CD8-positive, alpha-beta memory T cell (primary cell): ENCODE results near the gene EEFSEC. TPM values are rescaled to one million over a fixed set of nuclear protein-coding genes. Genes with fewer than 3 reads are reported as not detected.

ENCODE experiments used
- CTCF ChIA-PET: fragments of 350-600 bp; sonication (Branson Sonifier 250); formaldehyde crosslinking; loops from one replicate; lab custom pipeline; 2021; ENCODE audit warnings: antibody characterized with exemption; lab: Charles Lee
- POLR2A ChIA-PET: fragments of 350-600 bp; sonication (Branson Sonifier 250); formaldehyde crosslinking; loops from one replicate; lab custom pipeline; 2021; ENCODE audit warnings: antibody characterized with exemption; lab: Charles Lee
- DNase-seq, 5 donors: peaks; one replicate each; pipeline versions ENCODE4 v3.0.0 to v3.0.0-alpha.2; 2020 to 2022; ENCODE audit warnings: mixed read lengths in 1 of 5
- H3K27ac ChIP-seq: one replicate; pipeline ENCODE4 v1.7.0; 2013; ENCODE audit warnings: low read depth, mild to moderate bottlenecking, low read length, moderate library complexity
- H3K27me3 ChIP-seq: 2 replicates; pipeline ENCODE4 v1.7.0; 2013; ENCODE audit warnings: low read length, mild to moderate bottlenecking; ENCODE audit not compliant: insufficient read depth, poor library complexity, severe bottlenecking
- H3K36me3 ChIP-seq: 2 replicates; pipeline ENCODE4 v1.7.0; 2013; ENCODE audit warnings: mild to moderate bottlenecking, low read length, moderate library complexity; ENCODE audit not compliant: insufficient read depth
- H3K4me1 ChIP-seq: 2 replicates; pipeline ENCODE4 v1.7.0; 2013; ENCODE audit warnings: mild to moderate bottlenecking, low read length, moderate library complexity; ENCODE audit not compliant: insufficient read depth
- H3K4me3 ChIP-seq: 2 replicates; pipeline ENCODE4 v1.7.0; 2013; ENCODE audit warnings: mild to moderate bottlenecking, low read length
- H3K9me3 ChIP-seq: 2 replicates; pipeline ENCODE4 v1.7.0; 2013; ENCODE audit warnings: mild to moderate bottlenecking, low read length
- H3K27ac Mint-ChIP-seq, 8 donors: one replicate each; pipeline ENCODE4 v1.8.0; 2020 to 2021; ENCODE audit warnings: mixed read lengths in 8 of 8, mild to moderate bottlenecking in 6 of 8, inconsistent platforms in 3 of 8, moderate library complexity in 3 of 8
- H3K27me3 Mint-ChIP-seq, 2 donors: one replicate each; pipeline ENCODE4 v1.8.0; 2020 to 2021; ENCODE audit warnings: mixed read lengths in 2 of 2, mild to moderate bottlenecking in 1 of 2, moderate library complexity in 1 of 2
- H3K36me3 Mint-ChIP-seq, 3 donors: one replicate each; pipeline ENCODE4 v1.8.0; 2020 to 2021; ENCODE audit warnings: mixed read lengths in 3 of 3, inconsistent platforms in 1 of 3, mild to moderate bottlenecking in 1 of 3
- H3K4me1 Mint-ChIP-seq, 3 donors: one replicate each; pipeline ENCODE4 v1.8.0; 2020 to 2021; ENCODE audit warnings: mixed read lengths in 3 of 3, inconsistent platforms in 1 of 3, mild to moderate bottlenecking in 1 of 3
- H3K4me3 Mint-ChIP-seq, 7 donors: one replicate each; pipeline ENCODE4 v1.8.0; 2020 to 2021; ENCODE audit warnings: mixed read lengths in 7 of 7, mild to moderate bottlenecking in 6 of 7, moderate library complexity in 4 of 7, inconsistent platforms in 2 of 7
- H3K9me3 Mint-ChIP-seq, 5 donors: one replicate each; pipeline ENCODE4 v1.8.0; 2020 to 2022; ENCODE audit warnings: mixed read lengths in 5 of 5, mild to moderate bottlenecking in 3 of 5, moderate library complexity in 2 of 5, inconsistent platforms in 1 of 5
- polyA plus RNA-seq: library from polyadenylated mRNA; unstranded; fragments of 300-500 nt; fragmentation: Illumina TruSeq; gene quantifications from one replicate; pipeline ENCODE4 v1.2.3, GENCODE V29; 2021
- total RNA-seq, 2 experiments: library from RNA; stranded (reverse); gene quantifications; one replicate each; pipeline ENCODE4 v1.2.3, GENCODE V29; 2021

EEFSEC gene
- total and polyA plus RNA-seq, 3 experiments from 2014 or later: 20.4 to 28.6 (median 21.8) TPM

DNA sequence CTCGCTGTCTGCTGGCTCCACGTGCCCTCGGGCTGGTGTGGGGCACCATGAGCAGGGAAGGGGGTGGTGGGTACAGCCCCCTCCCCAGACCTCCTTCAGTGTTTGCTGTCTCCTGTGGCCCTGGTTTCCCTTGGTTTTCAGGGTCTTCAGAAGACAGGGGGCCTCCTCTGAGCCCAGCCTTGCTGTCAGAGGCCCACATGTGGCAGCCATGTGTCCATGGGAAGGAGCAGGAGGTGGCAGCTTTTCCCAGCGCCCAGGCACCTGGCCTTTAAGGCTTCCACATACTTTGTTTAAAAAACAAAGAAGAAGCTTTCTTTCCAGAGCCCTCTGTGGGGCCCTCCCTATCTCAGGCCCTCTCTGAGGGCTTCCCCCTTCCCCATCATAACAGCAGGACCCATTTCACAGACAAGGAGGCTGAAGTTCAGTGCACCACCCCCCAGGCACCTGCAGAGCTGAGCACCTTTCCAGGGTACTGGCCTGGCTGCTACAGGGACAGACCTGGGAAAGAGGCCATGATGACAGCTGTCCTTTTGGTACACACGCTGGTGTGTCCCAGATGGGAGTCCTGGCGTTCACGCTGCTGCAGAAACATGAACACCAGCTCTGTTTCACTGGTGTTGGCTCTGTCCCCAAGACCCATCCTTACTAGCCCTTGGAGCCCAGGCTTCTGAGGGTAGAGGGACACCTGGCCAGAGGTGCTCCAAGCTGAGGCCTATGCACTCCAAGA is 239.7 kb downstream of the EEFSEC start:
- DNase-seq: no peak
- Histone ChIP-seq H3K36me3 (no peaks in the 10 kb centered on the region), H3K4me3 (no peak overlapping the region), H3K4me1 (no peaks in the 10 kb centered on the region), H3K27me3 (no peaks in the 10 kb centered on the region), H3K9me3 (no peaks in the 10 kb centered on the region), H3K27ac (no peak overlapping the region)
- ChIA-PET POLR2A (no interaction called here), CTCF (no interaction called here)
- no peaks in the 10 kb centered on the region for H3K27me3 Mint-ChIP-seq
- H3K4me1 Mint-ChIP-seq: peaks cover 0 to 2% (median 0%) of the 10 kb centered on the region in 3 donors
- peaks cover 0 to 13% (median 1%) of the 10 kb centered on the region in 3 donors for H3K36me3 Mint-ChIP-seq
- H3K4me3 Mint-ChIP-seq: no peak overlapping the region
- no peaks in the 10 kb centered on the region for H3K9me3 Mint-ChIP-seq
- no peak overlapping the region for H3K27ac Mint-ChIP-seq

DNA sequence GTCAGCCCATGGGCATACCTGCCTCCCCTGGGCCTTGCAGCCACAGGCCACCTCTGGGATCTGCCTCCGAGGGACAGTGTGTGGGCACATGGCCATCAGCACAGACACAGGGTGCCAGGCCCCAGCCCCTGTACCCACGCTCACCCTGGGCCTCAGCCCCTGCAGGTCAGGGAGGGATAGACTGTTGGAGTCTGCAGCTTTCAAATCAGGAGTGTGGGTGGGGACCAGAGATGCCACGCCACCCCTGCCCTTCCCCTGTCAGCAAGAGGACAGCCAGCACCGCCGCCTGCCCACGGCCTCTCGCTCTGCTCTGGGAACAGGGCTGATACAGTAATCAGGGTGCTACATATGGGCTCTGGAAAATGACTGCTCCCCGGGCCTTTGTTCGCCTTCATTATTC is 240.8 kb downstream of the EEFSEC start:
- H3K36me3 Mint-ChIP-seq: peaks cover 0 to 8% (median 0%) of the 10 kb centered on the region in 3 donors
- POLR2A ChIA-PET: no interaction called here

DNA sequence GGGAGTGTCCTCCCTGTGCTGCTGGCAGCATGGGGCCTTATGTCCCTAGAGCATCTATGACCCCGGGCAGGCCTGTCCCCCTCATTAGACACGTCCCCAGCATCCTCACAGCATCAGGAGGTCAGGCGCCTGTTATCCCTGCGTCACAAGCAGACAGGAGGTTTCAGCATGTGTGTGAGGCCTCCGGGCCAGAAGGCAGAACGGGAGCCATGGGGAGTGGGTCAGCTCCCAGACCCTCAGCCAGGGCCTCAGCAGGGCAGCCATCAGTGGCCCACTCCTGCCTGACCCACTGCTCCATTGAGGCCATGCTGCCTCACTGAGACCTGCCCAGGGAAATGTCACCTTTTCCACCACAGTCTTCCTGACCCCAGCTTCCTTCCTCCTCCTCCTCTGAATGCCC is 241.8 kb downstream of the EEFSEC start:
- CTCF ChIA-PET: no interaction called here
- H3K27ac Mint-ChIP-seq: peak overlapping the region in 2 of 8 donors; percentile 9 to 91

More for the DNA sequence above, 240.8 kb downstream of the EEFSEC start:
- H3K36me3 ChIP-seq: no peaks in the 10 kb centered on the region
- H3K27me3 ChIP-seq: no peaks in the 10 kb centered on the region
- no peak overlapping the region for H3K4me3 Mint-ChIP-seq
- no peaks in the 10 kb centered on the region for H3K27me3 Mint-ChIP-seq
- no peak overlapping the region for H3K27ac Mint-ChIP-seq
- CTCF ChIA-PET: no interaction called here
- H3K9me3 ChIP-seq: no peaks in the 10 kb centered on the region
- H3K4me3 ChIP-seq: no peak overlapping the region
- no peaks in the 10 kb centered on the region for H3K4me1 ChIP-seq
- H3K9me3 Mint-ChIP-seq: no peaks in the 10 kb centered on the region
- no peak for DNase-seq
- no peak overlapping the region for H3K27ac ChIP-seq
- H3K4me1 Mint-ChIP-seq: peaks cover 0 to 2% (median 0%) of the 10 kb centered on the region in 3 donors

DNA sequence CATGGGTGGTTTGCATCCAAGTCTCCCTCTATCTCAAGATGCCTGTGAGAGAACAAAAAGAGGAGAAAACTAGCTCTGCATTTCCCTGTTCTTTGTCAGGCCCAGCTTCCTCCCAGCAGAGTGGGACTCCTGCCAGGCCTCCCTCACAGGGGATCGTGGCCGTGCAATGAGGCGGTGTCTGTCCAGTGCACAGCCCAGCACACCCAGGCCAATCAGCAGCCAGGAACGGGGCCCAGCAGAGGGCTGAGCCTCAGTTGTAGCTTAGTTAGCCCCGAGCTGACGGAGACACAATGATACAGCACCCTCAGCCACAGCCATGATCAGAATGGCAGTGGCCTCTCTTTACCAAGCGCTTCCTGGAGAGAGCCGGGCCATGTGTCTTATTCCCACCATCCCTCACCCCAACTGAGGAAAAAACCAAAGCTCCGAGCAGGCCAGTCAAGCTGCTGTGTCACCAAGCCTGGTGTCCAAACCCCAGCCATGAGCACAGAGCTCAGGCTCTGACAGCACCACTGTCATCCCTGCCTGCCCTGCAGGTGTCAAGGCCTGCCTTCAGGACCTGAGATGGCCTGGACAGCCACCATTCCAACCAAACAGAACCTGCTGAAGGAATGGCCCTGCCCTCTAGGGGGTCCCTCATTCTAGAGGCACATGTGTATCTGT is 242.3 kb downstream of the EEFSEC start:
- ChIA-PET POLR2A (no interaction called here), CTCF (interaction anchor here (1.3 kb wide), 1 partner anchor 10 kb away, joined by 3 read pairs; no protein-coding TSS in a partner anchor)
- no peak overlapping the region for H3K4me3 ChIP-seq
- H3K4me3 Mint-ChIP-seq: no peak overlapping the region
- no peaks in the 10 kb centered on the region for H3K9me3 ChIP-seq
- no peaks in the 10 kb centered on the region for H3K36me3 ChIP-seq
- H3K9me3 Mint-ChIP-seq: no peaks in the 10 kb centered on the region
- H3K27ac ChIP-seq: no peak overlapping the region
- peak overlapping the region in 2 of 8 donors; percentile 9 to 91 for H3K27ac Mint-ChIP-seq
- no peak for DNase-seq
- no peaks in the 10 kb centered on the region for H3K27me3 Mint-ChIP-seq
- peaks cover 0 to 5% (median 0%) of the 10 kb centered on the region in 3 donors for H3K36me3 Mint-ChIP-seq
- H3K4me1 ChIP-seq: no peaks in the 10 kb centered on the region
- H3K27me3 ChIP-seq: no peaks in the 10 kb centered on the region
- peaks cover 0 to 2% (median 0%) of the 10 kb centered on the region in 3 donors for H3K4me1 Mint-ChIP-seq

More for the DNA sequence above, 241.8 kb downstream of the EEFSEC start:
- H3K9me3 ChIP-seq: no peaks in the 10 kb centered on the region
- POLR2A ChIA-PET: no interaction called here
- Mint-ChIP-seq H3K4me1 (peaks cover 0 to 2% (median 0%) of the 10 kb centered on the region in 3 donors), H3K27me3 (no peaks in the 10 kb centered on the region), H3K36me3 (peaks cover 0 to 8% (median 0%) of the 10 kb centered on the region in 3 donors), H3K4me3 (no peak overlapping the region), H3K9me3 (no peaks in the 10 kb centered on the region)
- no peak overlapping the region for H3K27ac ChIP-seq
- no peaks in the 10 kb centered on the region for H3K36me3 ChIP-seq
- H3K27me3 ChIP-seq: no peaks in the 10 kb centered on the region
- DNase-seq: no peak
- H3K4me3 ChIP-seq: no peak overlapping the region
- H3K4me1 ChIP-seq: no peaks in the 10 kb centered on the region

DNA sequence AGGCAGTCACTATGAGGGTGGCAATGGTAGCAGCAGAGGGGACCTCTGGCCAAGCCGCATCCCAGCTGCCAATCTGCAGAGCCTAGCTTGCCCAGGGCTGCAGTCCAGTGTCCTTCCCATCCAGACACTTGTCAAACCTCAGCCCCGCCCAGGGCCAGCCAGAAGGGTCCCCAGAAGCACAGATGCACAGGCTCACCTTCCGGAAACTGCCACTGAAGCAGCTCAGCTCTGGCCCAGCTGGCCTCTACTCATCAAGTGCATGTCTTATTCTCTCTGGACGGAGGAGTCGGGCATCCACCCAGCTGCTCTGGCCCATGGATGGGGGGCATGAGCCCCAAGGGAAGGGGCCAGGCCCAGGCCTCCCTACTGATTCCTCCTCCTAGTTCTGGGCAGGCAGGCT is 244.2 kb downstream of the EEFSEC start:
- H3K4me3 ChIP-seq: no peak overlapping the region
- H3K27ac ChIP-seq: no peak overlapping the region
- Mint-ChIP-seq H3K4me1 (no peaks in the 10 kb centered on the region), H3K36me3 (peaks cover 0 to 2% (median 0%) of the 10 kb centered on the region in 3 donors), H3K4me3 (no peak overlapping the region), H3K27ac (no peak overlapping the region), H3K9me3 (no peaks in the 10 kb centered on the region), H3K27me3 (no peaks in the 10 kb centered on the region)
- ChIA-PET POLR2A (no interaction called here), CTCF (interaction anchor here (1.7 kb wide), 1 partner anchor 29 kb away, joined by 4 read pairs; no protein-coding TSS in a partner anchor)
- H3K27me3 ChIP-seq: no peaks in the 10 kb centered on the region
- H3K36me3 ChIP-seq: no peaks in the 10 kb centered on the region
- H3K9me3 ChIP-seq: no peaks in the 10 kb centered on the region
- no peaks in the 10 kb centered on the region for H3K4me1 ChIP-seq
- DNase-seq: no peak

DNA sequence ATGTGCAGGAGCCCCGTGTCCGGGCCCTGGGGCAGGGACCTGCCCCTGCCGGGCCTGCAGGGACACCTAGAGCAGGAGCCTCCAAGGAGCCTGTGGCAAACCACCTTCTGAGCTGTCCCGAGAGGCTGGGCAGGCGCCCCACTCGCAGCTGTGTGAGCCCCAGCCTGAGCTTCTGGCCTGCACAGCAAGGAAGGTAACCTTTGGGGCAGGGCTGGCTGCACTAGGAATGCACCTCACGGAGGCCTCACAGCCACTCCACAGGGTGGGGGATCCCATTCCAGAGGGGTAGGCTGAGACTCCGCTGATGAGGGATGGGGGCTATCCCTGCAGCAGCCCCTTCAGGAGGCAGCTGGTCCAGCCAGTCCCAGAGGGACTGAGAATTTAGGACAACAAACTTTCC is 245.3 kb downstream of the EEFSEC start:
- DNase-seq: no peak
- no peaks in the 10 kb centered on the region for H3K4me1 ChIP-seq
- no peak overlapping the region for H3K27ac ChIP-seq
- ChIA-PET POLR2A (no interaction called here), CTCF (interaction anchor here (1.7 kb wide), 1 partner anchor 28 kb away, joined by 4 read pairs; no protein-coding TSS in a partner anchor)
- no peaks in the 10 kb centered on the region for H3K27me3 Mint-ChIP-seq
- H3K9me3 ChIP-seq: no peaks in the 10 kb centered on the region
- no peaks in the 10 kb centered on the region for H3K9me3 Mint-ChIP-seq
- H3K4me1 Mint-ChIP-seq: no peaks in the 10 kb centered on the region
- H3K4me3 Mint-ChIP-seq: no peak overlapping the region
- no peaks in the 10 kb centered on the region for H3K36me3 ChIP-seq
- H3K4me3 ChIP-seq: no peak overlapping the region
- H3K27ac Mint-ChIP-seq: no peak overlapping the region
- H3K27me3 ChIP-seq: no peaks in the 10 kb centered on the region
- H3K36me3 Mint-ChIP-seq: peaks cover 0 to 2% (median 0%) of the 10 kb centered on the region in 3 donors

DNA sequence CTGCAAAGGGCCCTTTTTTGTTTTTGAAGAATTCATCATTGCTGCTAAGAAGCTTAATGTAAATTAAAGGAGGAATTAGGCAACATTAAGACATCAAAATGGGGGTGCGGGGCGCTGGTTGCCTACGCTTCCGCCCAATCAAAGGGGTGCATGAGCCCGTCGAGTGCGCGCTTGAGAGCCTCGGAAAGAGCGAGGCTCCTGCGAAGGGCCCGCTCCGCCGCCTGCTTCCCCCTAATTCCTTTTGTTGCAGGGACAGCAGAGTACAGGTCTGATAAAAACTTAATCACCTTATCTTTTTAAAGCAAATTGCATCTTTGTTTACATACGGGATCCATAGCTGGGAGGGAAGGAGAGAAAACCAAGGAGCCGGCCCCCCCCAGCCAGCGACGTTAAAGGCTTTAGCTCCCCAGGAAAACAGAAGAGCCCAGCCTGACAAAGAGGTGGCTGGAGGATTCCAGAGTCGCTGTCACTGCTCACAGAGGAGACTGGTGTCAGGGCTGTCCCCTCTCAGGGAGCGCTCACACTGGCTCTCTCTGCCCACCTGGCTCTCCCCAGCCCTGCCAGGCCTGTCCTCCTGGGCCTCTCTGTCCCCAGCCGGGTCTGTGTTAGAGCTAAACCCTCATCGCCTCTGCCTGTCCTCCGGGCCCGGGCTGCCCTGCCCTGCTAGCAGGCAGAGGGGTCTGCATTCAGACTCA is 246.1 kb downstream of the EEFSEC start:
- Histone ChIP-seq H3K27ac (no peak overlapping the region), H3K4me1 (no peaks in the 10 kb centered on the region), H3K4me3 (no peak overlapping the region), H3K36me3 (no peaks in the 10 kb centered on the region), H3K9me3 (no peaks in the 10 kb centered on the region), H3K27me3 (no peaks in the 10 kb centered on the region)
- DNase-seq: no peak
- CTCF ChIA-PET: no interaction called here
- Mint-ChIP-seq H3K27ac (no peak overlapping the region), H3K9me3 (no peaks in the 10 kb centered on the region), H3K36me3 (peaks cover 0 to 4% (median 0%) of the 10 kb centered on the region in 3 donors), H3K27me3 (no peaks in the 10 kb centered on the region), H3K4me1 (no peaks in the 10 kb centered on the region), H3K4me3 (no peak overlapping the region)
- POLR2A ChIA-PET: no interaction called here

DNA sequence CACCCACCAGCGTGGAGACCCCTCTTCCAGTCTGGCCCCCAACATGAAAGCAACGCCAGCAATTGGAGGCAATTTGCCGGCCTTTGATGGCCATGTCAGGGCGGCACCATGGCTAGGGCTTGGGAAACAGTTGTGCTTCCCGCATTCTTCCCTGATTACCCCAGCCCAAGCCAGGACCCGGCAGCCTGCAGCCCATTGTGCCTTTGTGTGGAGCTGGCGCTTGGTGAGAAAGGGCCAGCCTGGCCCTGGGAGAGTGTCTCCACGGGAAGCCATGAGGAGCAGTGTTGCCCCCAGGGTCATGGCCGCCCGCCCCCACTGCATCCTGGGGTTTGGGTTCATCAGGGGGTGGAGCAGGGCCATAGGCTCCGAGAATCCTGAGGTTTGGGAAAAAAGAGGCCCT is 247.4 kb downstream of the EEFSEC start:
- H3K4me1 ChIP-seq: no peaks in the 10 kb centered on the region
- no peaks in the 10 kb centered on the region for H3K27me3 ChIP-seq
- no peaks in the 10 kb centered on the region for H3K9me3 ChIP-seq
- POLR2A ChIA-PET: no interaction called here
- no peak overlapping the region for H3K27ac ChIP-seq
- Mint-ChIP-seq H3K4me3 (no peak overlapping the region), H3K27me3 (no peaks in the 10 kb centered on the region), H3K27ac (no peak overlapping the region), H3K9me3 (no peaks in the 10 kb centered on the region), H3K36me3 (peaks cover 0 to 4% (median 0%) of the 10 kb centered on the region in 3 donors), H3K4me1 (no peaks in the 10 kb centered on the region)
- H3K36me3 ChIP-seq: no peaks in the 10 kb centered on the region
- CTCF ChIA-PET: no interaction called here
- DNase-seq: no peak
- no peak overlapping the region for H3K4me3 ChIP-seq
